ENCODE results near the gene DOCK11. TPM values are rescaled to one million over a fixed set of nuclear protein-coding genes. Genes with fewer than 3 reads are reported as not detected.
"Not testable (repeated sequence)": the region's sequence is repeated elsewhere in the genome, so short reads cannot be mapped to it uniquely, and the experiment has no call there.

DOCK11 gene
- polyA plus RNA-seq, 1 donor from 2014 or later, result 37.2 TPM

- not testable (repeated sequence) for H3K27ac ChIP-seq (ENCODE audit: low read length); H3F3A ChIP-seq (ENCODE audit: insufficient read depth, low read length, poor library complexity, severe bottlenecking); H3K4me3 ChIP-seq (ENCODE audit: low read length); H2AFZ ChIP-seq (ENCODE audit: low read depth, low read length); H3K4me2 ChIP-seq (ENCODE audit: low read length); H3K9me2 ChIP-seq (ENCODE audit: insufficient read depth, low read length); H3K27me3 ChIP-seq (ENCODE audit: insufficient read depth, low read depth, low read length); H3K9ac ChIP-seq (ENCODE audit: low read length); H4K20me1 ChIP-seq (ENCODE audit: insufficient read depth); H3K36me3 ChIP-seq (ENCODE audit: insufficient read depth, low read length); H3K9me3 ChIP-seq (ENCODE audit: low read length); H3K79me2 ChIP-seq (replicated peaks; ENCODE audit: insufficient read depth, low read length)
These were observed 90.6 kb downstream of the DOCK11 start for GRCh38 chrX:118586206-118586605.

GRCh38 chrX:118588715-118589114, 93.1 kb downstream of the DOCK11 start:
- no peaks in the 10 kb centered on the region for H4K20me1 ChIP-seq (ENCODE audit: insufficient read depth)
- no peaks in the 10 kb centered on the region for H3K9me3 ChIP-seq (ENCODE audit: low read length)
- no peaks in the 10 kb centered on the region for H3F3A ChIP-seq (ENCODE audit: insufficient read depth, low read length, poor library complexity, severe bottlenecking)
- H3K4me2 ChIP-seq (ENCODE audit: low read length), result no peak overlapping the region
- no peak overlapping the region for H3K4me3 ChIP-seq (ENCODE audit: low read length)
- H2AFZ ChIP-seq (ENCODE audit: low read depth, low read length), result no peak overlapping the region
- H3K27me3 ChIP-seq (ENCODE audit: insufficient read depth, low read depth, low read length), result no peaks in the 10 kb centered on the region
- H3K36me3 ChIP-seq (ENCODE audit: insufficient read depth, low read length), result no peaks in the 10 kb centered on the region
- no peak overlapping the region for H3K27ac ChIP-seq (ENCODE audit: low read length)
- H3K9me2 ChIP-seq (ENCODE audit: insufficient read depth, low read length), result no peaks in the 10 kb centered on the region
- TF ChIP-seq RAD21 (conservative IDR thresholded peaks at IDR 0.05), result no peak
- TF ChIP-seq POLR2AphosphoS5 (IDR thresholded peaks at IDR 0.05), result no peak
- no peak for TF ChIP-seq TAF1 (IDR thresholded peaks at IDR 0.05; ENCODE audit: low read depth)
- no peak for TF ChIP-seq EP300 (conservative IDR thresholded peaks at IDR 0.05; ENCODE audit: poor library complexity, severe bottlenecking)
- TF ChIP-seq MXI1 (conservative IDR thresholded peaks at IDR 0.05; ENCODE audit: poor library complexity, severe bottlenecking), result no peak
- TF ChIP-seq SMC3 (conservative IDR thresholded peaks at IDR 0.05; ENCODE audit: poor library complexity), result no peak
- no peak overlapping the region for H3K9ac ChIP-seq (ENCODE audit: low read length)
- no peaks in the 10 kb centered on the region for H3K79me2 ChIP-seq (replicated peaks; ENCODE audit: insufficient read depth, low read length)

- no peaks in the 10 kb centered on the region for H3K36me3 ChIP-seq (ENCODE audit: insufficient read depth, low read length)
- H3K4me2 ChIP-seq (ENCODE audit: low read length), result no peak overlapping the region
- H2AFZ ChIP-seq (ENCODE audit: low read depth, low read length), result no peak overlapping the region
- H3K27ac ChIP-seq (ENCODE audit: low read length), result no peak overlapping the region
- H3K9me3 ChIP-seq (ENCODE audit: low read length), result no peaks in the 10 kb centered on the region
- TF ChIP-seq EZH2 (IDR thresholded peaks at IDR 0.05; ENCODE audit: borderline replicate concordance, insufficient read depth, low read length, poor library complexity, severe bottlenecking) (no peak), EP300 (conservative IDR thresholded peaks at IDR 0.05; ENCODE audit: poor library complexity, severe bottlenecking) (no peak), SMC3 (conservative IDR thresholded peaks at IDR 0.05; ENCODE audit: poor library complexity) (no peak), POLR2AphosphoS5 (IDR thresholded peaks at IDR 0.05) (no peak), REST (IDR thresholded peaks at IDR 0.05; ENCODE audit: borderline replicate concordance) (no peak)
- H3K27me3 ChIP-seq (ENCODE audit: insufficient read depth, low read depth, low read length), result no peaks in the 10 kb centered on the region
- no peaks in the 10 kb centered on the region for H3K79me2 ChIP-seq (replicated peaks; ENCODE audit: insufficient read depth, low read length)
- H4K20me1 ChIP-seq (ENCODE audit: insufficient read depth), result no peaks in the 10 kb centered on the region
- no peak overlapping the region for H3K9ac ChIP-seq (ENCODE audit: low read length)
- no peak overlapping the region for H3K4me3 ChIP-seq (ENCODE audit: low read length)
- H3F3A ChIP-seq (ENCODE audit: insufficient read depth, low read length, poor library complexity, severe bottlenecking), result no peaks in the 10 kb centered on the region
- no peaks in the 10 kb centered on the region for H3K9me2 ChIP-seq (ENCODE audit: insufficient read depth, low read length)
These were observed 93.6 kb downstream of the DOCK11 start for GRCh38 chrX:118589227-118589626.

All from neural cell (in vitro differentiated cells).